Osteocyte (in vitro differentiated cells): Measurements from ENCODE around the gene NEAT1. TPM values are rescaled to one million over a fixed set of nuclear protein-coding genes. Genes with fewer than 3 reads are reported as not detected.

Source experiments
- DNase-seq: peaks from one replicate; pipeline ENCODE4 v3.0.0; 2021; ENCODE audit warnings: mixed read lengths; ENCODE audit not compliant: unreplicated experiment; ENCODE audit errors: extremely low spot score
- H3K27ac Mint-ChIP-seq: one replicate; pipeline ENCODE4 v1.8.0; 2021; ENCODE audit warnings: mild to moderate bottlenecking, mixed read lengths; ENCODE audit not compliant: unreplicated experiment
- H3K27me3 Mint-ChIP-seq: one replicate; pipeline ENCODE4 v1.8.0; 2021; ENCODE audit warnings: mixed read lengths; ENCODE audit not compliant: unreplicated experiment
- H3K36me3 Mint-ChIP-seq: one replicate; pipeline ENCODE4 v1.8.0; 2021; ENCODE audit warnings: mixed read lengths; ENCODE audit not compliant: unreplicated experiment
- H3K4me1 Mint-ChIP-seq: one replicate; pipeline ENCODE4 v1.8.0; 2021; ENCODE audit warnings: mixed read lengths; ENCODE audit not compliant: unreplicated experiment
- H3K4me3 Mint-ChIP-seq: one replicate; pipeline ENCODE4 v1.8.0; 2021; ENCODE audit warnings: mild to moderate bottlenecking, moderate library complexity, mixed read lengths; ENCODE audit not compliant: unreplicated experiment
- H3K9me3 Mint-ChIP-seq: one replicate; pipeline ENCODE4 v1.8.0; 2021; ENCODE audit warnings: mixed read lengths; ENCODE audit not compliant: unreplicated experiment
- CTCF ChIP-seq: fragments of 200-600 bp; sonication (generic); IDR thresholded peaks from 2 replicates; pipeline ENCODE4 v1.5.0; 2021; ENCODE audit warnings: antibody characterized with exemption, mild to moderate bottlenecking, moderate library complexity
- total RNA-seq: library from RNA; stranded (reverse); gene quantifications from 2 replicates; pipeline ENCODE4 v1.2.1, GENCODE V29; 2021

The NEAT1 gene
- total RNA-seq, 1 donor from 2014 or later = 534 TPM

- Mint-ChIP-seq H3K4me3 (peak overlapping the region; percentile 98), H3K36me3 (peaks cover 63% of the 10 kb centered on the region), H3K27ac (peak overlapping the region; percentile 99), H3K27me3 (no peaks in the 10 kb centered on the region), H3K9me3 (no peaks in the 10 kb centered on the region), H3K4me1 (peaks cover 86% of the 10 kb centered on the region)
- DNase-seq = no peak
- no peak for TF ChIP-seq CTCF
These were observed 6.0 kb downstream of the NEAT1 start for GRCh38 chr11:65428578-65429067.

GRCh38 chr11:65429068-65429681 is 6.6 kb downstream of the NEAT1 start:
- no peak for TF ChIP-seq CTCF

GRCh38 chr11:65429724-65430405 is 7.3 kb downstream of the NEAT1 start:
- Mint-ChIP-seq H3K27me3 (no peaks in the 10 kb centered on the region), H3K4me3 (peak overlapping the region; percentile 98), H3K27ac (peak overlapping the region; percentile 99), H3K36me3 (peaks cover 65% of the 10 kb centered on the region), H3K4me1 (peaks cover 90% of the 10 kb centered on the region), H3K9me3 (no peaks in the 10 kb centered on the region)
- TF ChIP-seq CTCF = no peak
- DNase-seq = no peak

More at GRCh38 chr11:65429068-65429681, 6.6 kb downstream of the NEAT1 start:
- no peaks in the 10 kb centered on the region for H3K27me3 Mint-ChIP-seq
- peak overlapping the region; percentile 99 for H3K27ac Mint-ChIP-seq
- H3K36me3 Mint-ChIP-seq = peaks cover 64% of the 10 kb centered on the region
- no peaks in the 10 kb centered on the region for H3K9me3 Mint-ChIP-seq
- DNase-seq = no peak
- H3K4me3 Mint-ChIP-seq = peak overlapping the region; percentile 98
- H3K4me1 Mint-ChIP-seq = peaks cover 89% of the 10 kb centered on the region

GRCh38 chr11:65430406-65431217 is 8.0 kb downstream of the NEAT1 start:
- no peak for DNase-seq
- H3K27me3 Mint-ChIP-seq = no peaks in the 10 kb centered on the region
- H3K4me3 Mint-ChIP-seq = peak overlapping the region; percentile 98
- peaks cover 93% of the 10 kb centered on the region for H3K4me1 Mint-ChIP-seq
- no peak for TF ChIP-seq CTCF
- peak overlapping the region; percentile 99 for H3K27ac Mint-ChIP-seq
- no peaks in the 10 kb centered on the region for H3K9me3 Mint-ChIP-seq
- H3K36me3 Mint-ChIP-seq = peaks cover 66% of the 10 kb centered on the region
